Fibroblast of lung (primary cell): Measurements from ENCODE around the gene EGR4.

Experiments used
- CTCF ChIP-seq, 2 donors: IDR thresholded peaks in 1 of 2; conservative IDR thresholded peaks in 1 of 2; 1 replicate in 1 of 2; 2 replicates in 1 of 2; pipeline ENCODE4 v1.5.1; 2011 to 2012; ENCODE audit warnings: low read length in 2 of 2, control low read depth in 1 of 2, inconsistent platforms in 1 of 2, low read depth in 1 of 2, mild to moderate bottlenecking in 1 of 2
- EZH2 ChIP-seq: IDR thresholded peaks from 2 replicates; pipeline ENCODE4 v1.5.1; 2012; ENCODE audit warnings: low read length, control low read depth, mild to moderate bottlenecking; ENCODE audit errors: missing control alignments

- TF ChIP-seq CTCF (conservative IDR thresholded peaks at IDR 0.05 in 1 of 2, IDR thresholded peaks at IDR 0.05 in 1 of 2; ENCODE audit: low read depth in 1 of 2, low read length in 2 of 2) (no peak), EZH2 (no peak)
Observed at GRCh38 chr2:73334620-73335019, 41.3 kb upstream of the EGR4 start.
